Activated CD8-positive, alpha-beta memory T cell treated with anti-CD3 and anti-CD28 coated beads, Interleukin-2, amount 10 ng/mL, durations not matched to agents 7 days and 5 days (primary cell): ENCODE measurements around the gene ZSCAN20. TPM values are rescaled to one million over a fixed set of nuclear protein-coding genes. Genes with fewer than 3 reads are reported as not detected.
"Not testable (repeated sequence)": the region's sequence is repeated elsewhere in the genome, so short reads cannot be mapped to it uniquely, and the experiment has no call there.

Experiments used
- ATAC-seq: fragments of 150-1000 bp; cut with Tn5 transposase; one replicate; pipeline ENCODE4 v1.10.0; 2021; ENCODE audit warnings: moderate library complexity
- CTCF ChIA-PET: fragments of 350-600 bp; sonication (Branson Sonifier 250); formaldehyde crosslinking; loops from one replicate; lab custom pipeline; 2021; ENCODE audit warnings: antibody characterized with exemption; lab: Charles Lee
- DNase-seq: peaks from one replicate; pipeline ENCODE4 v3.0.0-alpha.2; 2020
- H3K27ac Mint-ChIP-seq: one replicate; pipeline ENCODE4 v1.8.0; 2021; ENCODE audit warnings: mild to moderate bottlenecking, mixed read lengths
- H3K27me3 Mint-ChIP-seq: one replicate; pipeline ENCODE4 v1.8.0; 2021; ENCODE audit warnings: mixed read lengths
- H3K36me3 Mint-ChIP-seq: one replicate; pipeline ENCODE4 v1.8.0; 2021; ENCODE audit warnings: mild to moderate bottlenecking, mixed read lengths
- H3K4me1 Mint-ChIP-seq: one replicate; pipeline ENCODE4 v1.8.0; 2021; ENCODE audit warnings: mixed read lengths
- H3K4me3 Mint-ChIP-seq: one replicate; pipeline ENCODE4 v1.8.0; 2021; ENCODE audit warnings: mild to moderate bottlenecking, moderate library complexity, mixed read lengths
- H3K9me3 Mint-ChIP-seq: one replicate; pipeline ENCODE4 v1.8.0; 2022; ENCODE audit warnings: low read depth, mixed read lengths
- total RNA-seq, 2 experiments: library from RNA; stranded (reverse); gene quantifications; one replicate each; pipeline ENCODE4 v1.2.3, GENCODE V29; 2021

The ZSCAN20 gene
- total RNA-seq, 2 experiments from 2014 or later, result 3.3 to 4.0 TPM

DNA sequence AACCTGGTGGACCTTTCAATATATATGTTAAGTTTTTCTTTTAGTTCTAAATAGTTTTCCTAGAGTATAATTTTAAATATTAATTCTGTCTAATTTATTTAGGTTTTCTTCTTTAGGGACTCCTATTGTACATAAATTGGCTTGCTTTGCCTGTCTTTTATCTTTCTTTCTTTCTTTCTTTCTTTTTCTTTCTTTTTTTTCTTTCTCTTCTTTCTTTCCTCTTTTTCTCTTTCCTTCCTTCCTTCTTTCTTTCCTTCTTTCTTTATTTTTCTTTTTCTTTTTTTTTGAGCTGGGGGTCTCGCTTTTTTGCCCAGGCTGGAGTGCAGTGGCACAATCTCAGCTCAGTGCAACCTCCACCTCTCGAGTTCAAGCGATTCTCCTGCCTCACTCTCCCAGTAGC, 35.2 kb downstream of the ZSCAN20 start:
- CTCF ChIA-PET, result no interaction called here
- DNase-seq, result no peak

GRCh38 chr1:33508151-33508550, 35.7 kb downstream of the ZSCAN20 start:
- peaks cover 5% of the 10 kb centered on the region for H3K27me3 Mint-ChIP-seq
- H3K4me1 Mint-ChIP-seq, result no peaks in the 10 kb centered on the region
- H3K4me3 Mint-ChIP-seq, result no peak overlapping the region
- CTCF ChIA-PET, result no interaction called here
- H3K27ac Mint-ChIP-seq, result no peak overlapping the region
- no peaks in the 10 kb centered on the region for H3K9me3 Mint-ChIP-seq
- ATAC-seq (no peak), DNase-seq (no peak)
- no peaks in the 10 kb centered on the region for H3K36me3 Mint-ChIP-seq

More for the DNA sequence above, 35.2 kb downstream of the ZSCAN20 start:
- H3K4me3 Mint-ChIP-seq, result no peak overlapping the region
- peaks cover 5% of the 10 kb centered on the region for H3K27me3 Mint-ChIP-seq
- H3K36me3 Mint-ChIP-seq, result no peaks in the 10 kb centered on the region
- no peaks in the 10 kb centered on the region for H3K4me1 Mint-ChIP-seq
- no peak overlapping the region for H3K27ac Mint-ChIP-seq
- no peaks in the 10 kb centered on the region for H3K9me3 Mint-ChIP-seq
- no peak for ATAC-seq

DNA sequence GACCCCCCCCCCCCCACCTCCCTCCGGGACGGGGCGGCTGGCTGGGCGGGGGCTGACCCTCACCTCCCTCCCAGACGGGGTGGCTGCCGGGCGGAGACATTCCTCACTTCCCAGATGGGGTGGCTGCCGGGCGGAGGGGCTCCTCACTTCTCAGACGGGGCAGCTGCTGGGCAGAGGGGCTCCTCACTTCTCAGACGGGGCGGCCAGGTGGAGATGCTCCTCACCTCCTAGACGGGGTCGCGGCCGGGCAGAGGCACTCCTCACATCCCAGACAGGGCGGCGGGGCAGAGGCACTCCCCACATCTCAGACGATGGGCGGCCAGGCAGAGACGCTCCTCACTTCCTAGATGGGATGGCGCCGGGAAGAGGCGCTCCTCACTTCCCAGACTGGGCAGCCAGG, 36.8 kb downstream of the ZSCAN20 start:
- H3K9me3 Mint-ChIP-seq, CTCF ChIA-PET, DNase-seq, H3K4me3 Mint-ChIP-seq, H3K36me3 Mint-ChIP-seq, H3K4me1 Mint-ChIP-seq, H3K27me3 Mint-ChIP-seq, H3K27ac Mint-ChIP-seq, ATAC-seq: not testable (repeated sequence)

GRCh38 chr1:33512226-33513011, 40.0 kb downstream of the ZSCAN20 start:
- H3K9me3 Mint-ChIP-seq, result no peaks in the 10 kb centered on the region
- H3K27ac Mint-ChIP-seq, result no peak overlapping the region
- H3K4me1 Mint-ChIP-seq, result no peaks in the 10 kb centered on the region
- CTCF ChIA-PET, result no interaction called here
- peaks cover 9% of the 10 kb centered on the region for H3K27me3 Mint-ChIP-seq
- ATAC-seq, result no peak
- DNase-seq, result no peak
- H3K36me3 Mint-ChIP-seq, result no peaks in the 10 kb centered on the region
- H3K4me3 Mint-ChIP-seq, result no peak overlapping the region

GRCh38 chr1:33515112-33515511, 42.7 kb downstream of the ZSCAN20 start:
- H3K27me3 Mint-ChIP-seq, result peaks cover 11% of the 10 kb centered on the region
- no peaks in the 10 kb centered on the region for H3K9me3 Mint-ChIP-seq

DNA sequence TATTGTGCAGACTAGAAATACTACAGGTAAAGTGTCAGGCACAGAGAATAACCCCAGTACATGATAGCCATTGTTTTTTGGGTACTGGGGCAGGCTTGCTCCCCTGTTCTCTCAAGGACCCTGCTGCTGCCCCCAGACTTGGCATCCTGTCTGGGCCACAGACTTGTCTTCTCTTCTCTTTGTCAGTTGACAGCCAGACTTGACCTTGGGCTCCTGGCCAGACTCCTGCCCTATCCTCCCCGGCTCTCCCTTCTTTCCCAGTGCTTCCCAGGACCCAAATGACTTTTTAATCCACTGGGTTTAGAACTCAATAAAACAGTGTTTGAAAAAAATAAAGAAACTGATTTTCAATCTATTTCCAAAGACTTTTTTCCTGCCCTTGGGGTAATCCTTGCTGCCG, 43.2 kb downstream of the ZSCAN20 start:
- CTCF ChIA-PET, result no interaction called here
- no peak overlapping the region for H3K4me3 Mint-ChIP-seq
- H3K27ac Mint-ChIP-seq, result no peak overlapping the region
- H3K9me3 Mint-ChIP-seq, result no peaks in the 10 kb centered on the region
- no peaks in the 10 kb centered on the region for H3K36me3 Mint-ChIP-seq
- no peak for ATAC-seq
- peaks cover 11% of the 10 kb centered on the region for H3K27me3 Mint-ChIP-seq
- no peak for DNase-seq
- H3K4me1 Mint-ChIP-seq, result no peaks in the 10 kb centered on the region

More at GRCh38 chr1:33515112-33515511, 42.7 kb downstream of the ZSCAN20 start:
- no peak overlapping the region for H3K4me3 Mint-ChIP-seq
- H3K27ac Mint-ChIP-seq, result no peak overlapping the region
- no peak for DNase-seq
- CTCF ChIA-PET, result no interaction called here
- no peaks in the 10 kb centered on the region for H3K36me3 Mint-ChIP-seq
- H3K4me1 Mint-ChIP-seq, result no peaks in the 10 kb centered on the region
- ATAC-seq, result no peak

- ATAC-seq, result no peak
- H3K27me3 Mint-ChIP-seq, result peaks cover 11% of the 10 kb centered on the region
- CTCF ChIA-PET, result no interaction called here
Observed at GRCh38 chr1:33516428-33516827, 44.0 kb downstream of the ZSCAN20 start.

GRCh38 chr1:33516891-33517567, 44.6 kb downstream of the ZSCAN20 start:
- Mint-ChIP-seq H3K4me1 (no peaks in the 10 kb centered on the region), H3K9me3 (no peaks in the 10 kb centered on the region), H3K4me3 (no peak overlapping the region), H3K27ac (no peak overlapping the region), H3K36me3 (no peaks in the 10 kb centered on the region), H3K27me3 (peaks cover 11% of the 10 kb centered on the region)
- DNase-seq, result no peak
- CTCF ChIA-PET, result no interaction called here
- ATAC-seq, result no peak

More at GRCh38 chr1:33516428-33516827, 44.0 kb downstream of the ZSCAN20 start:
- H3K4me1 Mint-ChIP-seq, result no peaks in the 10 kb centered on the region
- no peaks in the 10 kb centered on the region for H3K9me3 Mint-ChIP-seq
- no peak overlapping the region for H3K27ac Mint-ChIP-seq
- no peak overlapping the region for H3K4me3 Mint-ChIP-seq
- DNase-seq, result no peak
- H3K36me3 Mint-ChIP-seq, result no peaks in the 10 kb centered on the region

- H3K27me3 Mint-ChIP-seq, result peaks cover 12% of the 10 kb centered on the region
- DNase-seq, result no peak
- CTCF ChIA-PET, result no interaction called here
Observed at GRCh38 chr1:33517596-33518250, 45.3 kb downstream of the ZSCAN20 start.

GRCh38 chr1:33519240-33519884, 46.9 kb downstream of the ZSCAN20 start:
- CTCF ChIA-PET, result no interaction called here
- Mint-ChIP-seq H3K27me3 (peaks cover 25% of the 10 kb centered on the region), H3K36me3 (no peaks in the 10 kb centered on the region), H3K9me3 (no peaks in the 10 kb centered on the region), H3K27ac (no peak overlapping the region), H3K4me3 (no peak overlapping the region), H3K4me1 (no peaks in the 10 kb centered on the region)
- DNase-seq (no peak), ATAC-seq (no peak)

More at GRCh38 chr1:33517596-33518250, 45.3 kb downstream of the ZSCAN20 start:
- H3K4me3 Mint-ChIP-seq, result no peak overlapping the region
- H3K9me3 Mint-ChIP-seq, result no peaks in the 10 kb centered on the region
- no peaks in the 10 kb centered on the region for H3K4me1 Mint-ChIP-seq
- no peaks in the 10 kb centered on the region for H3K36me3 Mint-ChIP-seq
- no peak for ATAC-seq
- no peak overlapping the region for H3K27ac Mint-ChIP-seq

DNA sequence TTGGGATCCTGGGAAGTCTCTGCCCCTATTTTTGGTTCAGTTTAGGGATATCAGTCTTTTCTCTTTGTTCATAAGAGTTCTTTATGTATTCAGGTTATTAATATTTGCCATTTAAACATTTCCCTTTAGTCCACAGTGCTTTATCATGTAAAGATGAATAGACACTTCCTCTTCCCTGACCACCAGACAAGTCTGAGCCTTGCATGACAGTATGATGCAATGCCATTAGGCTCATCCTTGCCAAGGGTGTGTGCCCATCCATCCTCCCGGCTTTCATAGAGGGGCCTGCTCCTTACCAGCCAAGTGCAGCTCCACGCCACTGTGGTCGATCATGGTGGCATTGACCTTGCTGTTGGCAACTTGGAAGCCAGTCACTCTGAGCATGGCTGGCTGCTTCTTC, 52.1 kb downstream of the ZSCAN20 start:
- H3K4me1 Mint-ChIP-seq, result no peaks in the 10 kb centered on the region
- peaks cover 33% of the 10 kb centered on the region for H3K27me3 Mint-ChIP-seq
- H3K4me3 Mint-ChIP-seq, result no peak overlapping the region
- no peaks in the 10 kb centered on the region for H3K9me3 Mint-ChIP-seq
- no peak overlapping the region for H3K27ac Mint-ChIP-seq
- ATAC-seq, result no peak
- no peaks in the 10 kb centered on the region for H3K36me3 Mint-ChIP-seq
- no peak for DNase-seq
- CTCF ChIA-PET, result no interaction called here

- no peak overlapping the region for H3K27ac Mint-ChIP-seq
Observed at GRCh38 chr1:33527934-33528333, 55.5 kb downstream of the ZSCAN20 start.

DNA sequence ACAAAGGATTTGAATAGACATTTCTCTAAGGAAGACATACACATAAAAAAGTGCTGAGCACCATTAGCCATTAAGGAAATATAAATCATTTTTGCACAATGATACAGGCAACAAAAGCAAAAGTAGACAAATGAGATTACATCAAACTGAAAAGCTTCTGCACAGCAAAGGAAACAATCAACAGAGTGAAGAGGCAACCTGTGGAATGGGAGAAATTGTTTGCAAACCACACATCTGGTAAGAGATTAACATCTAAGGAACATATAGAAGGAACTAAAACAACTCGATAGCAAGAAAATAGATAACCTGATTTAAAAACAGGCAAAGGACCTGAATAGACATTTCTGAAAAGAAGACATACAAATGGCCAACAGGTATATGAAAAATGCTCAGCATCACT, 57.5 kb downstream of the ZSCAN20 start:
- Mint-ChIP-seq H3K4me3 (no peak overlapping the region), H3K36me3 (no peaks in the 10 kb centered on the region), H3K4me1 (no peaks in the 10 kb centered on the region), H3K9me3 (no peaks in the 10 kb centered on the region), H3K27ac (no peak overlapping the region), H3K27me3 (peaks cover 18% of the 10 kb centered on the region)
- ATAC-seq (no peak), DNase-seq (no peak)
- CTCF ChIA-PET, result no interaction called here

More at GRCh38 chr1:33527934-33528333, 55.5 kb downstream of the ZSCAN20 start:
- CTCF ChIA-PET, result no interaction called here
- H3K4me1 Mint-ChIP-seq, result no peaks in the 10 kb centered on the region
- H3K36me3 Mint-ChIP-seq, result no peaks in the 10 kb centered on the region
- H3K27me3 Mint-ChIP-seq, result peaks cover 36% of the 10 kb centered on the region
- H3K9me3 Mint-ChIP-seq, result no peaks in the 10 kb centered on the region
- no peak overlapping the region for H3K4me3 Mint-ChIP-seq
- ATAC-seq (no peak), DNase-seq (no peak)
